Endodermal cell (in vitro differentiated cells): Measurements from ENCODE around the gene FCRLA. TPM values are rescaled to one million over a fixed set of nuclear protein-coding genes. Genes with fewer than 3 reads are reported as not detected.

ENCODE experiments used
- DNase-seq: peaks from one replicate; pipeline ENCODE4 v3.0.0-alpha.2; 2017
- H3K27ac ChIP-seq: 2 replicates; pipeline ENCODE4 v1.5.1; 2013; ENCODE audit warnings: mild to moderate bottlenecking, low read depth, low read length, moderate library complexity
- H3K27me3 ChIP-seq: 2 replicates; pipeline ENCODE4 v1.6.1; 2013; ENCODE audit warnings: mild to moderate bottlenecking, low read length, moderate library complexity; ENCODE audit not compliant: insufficient read depth, control insufficient read depth, poor library complexity, severe bottlenecking
- H3K36me3 ChIP-seq: 2 replicates; pipeline ENCODE4 v1.7.0; 2013; ENCODE audit warnings: mild to moderate bottlenecking, low read length, moderate library complexity; ENCODE audit not compliant: control insufficient read depth, insufficient read depth
- H3K4me1 ChIP-seq: one replicate; pipeline ENCODE4 v1.7.0; 2013; ENCODE audit warnings: low read length; ENCODE audit not compliant: control insufficient read depth, insufficient read depth
- H3K4me3 ChIP-seq: 2 replicates; pipeline ENCODE4 v1.5.1; 2013; ENCODE audit warnings: mild to moderate bottlenecking, low read length, moderate library complexity
- H3K9ac ChIP-seq: 2 replicates; pipeline ENCODE4 v1.6.1; 2013; ENCODE audit warnings: mild to moderate bottlenecking, low read length, moderate library complexity; ENCODE audit not compliant: poor library complexity, severe bottlenecking; ENCODE audit errors: extremely low read depth
- H3K9me3 ChIP-seq: 2 replicates; pipeline ENCODE4 v1.6.1; 2013; ENCODE audit warnings: mild to moderate bottlenecking, low read length, moderate library complexity; ENCODE audit not compliant: control insufficient read depth
- H3K27ac Mint-ChIP-seq: 2 replicates; pipeline ENCODE4 v1.8.0; 2020; ENCODE audit warnings: mixed read lengths
- H3K27me3 Mint-ChIP-seq: 2 replicates; pipeline ENCODE4 v1.8.0; 2021; ENCODE audit warnings: mild to moderate bottlenecking, mixed read lengths; ENCODE audit not compliant: insufficient read depth
- H3K36me3 Mint-ChIP-seq: 2 replicates; pipeline ENCODE4 v1.8.0; 2020; ENCODE audit warnings: low read depth, mixed read lengths
- H3K4me1 Mint-ChIP-seq: 2 replicates; pipeline ENCODE4 v1.8.0; 2020; ENCODE audit warnings: mixed read lengths
- H3K4me3 Mint-ChIP-seq: 2 replicates; pipeline ENCODE4 v1.8.0; 2020; ENCODE audit warnings: mild to moderate bottlenecking, moderate library complexity, mixed read lengths
- H3K9me3 Mint-ChIP-seq: 2 replicates; pipeline ENCODE4 v1.8.0; 2020; ENCODE audit warnings: mild to moderate bottlenecking, mixed read lengths
- WGBS, 2 experiments: methylation state at CpG; one replicate each; pipeline versions ENCODE4 v1.1.5 to v1.1.7; 2013; ENCODE audit warnings: missing lambda C conversion rate in 2 of 2, mixed read lengths in 1 of 2; ENCODE audit not compliant: insufficient coverage in 1 of 2, insufficient read length in 1 of 2; 5-methylcytosine and 5-hydroxymethylcytosine counted together
- total RNA-seq, 2 donors: library from RNA; stranded (reverse); fragmentation: NEBNext Ultra II Directional in 1 of 2; extraction: Animal tissue kit (Norgen Biotek cat#: 25700) in 1 of 2; gene quantifications; 2 replicates in 1 of 2; 3 replicates in 1 of 2; pipeline ENCODE4 v1.2.1, GENCODE V29; 2021
- TF ChIP-seq, protein P1 (sequence below): fragments of 200-600 bp; sonication (generic); conservative IDR thresholded peaks from 2 replicates; pipeline ENCODE4 v1.5.0; 2021; ENCODE audit warnings: antibody characterized with exemption, mild to moderate bottlenecking

FCRLA gene
- total RNA-seq, 2 donors from 2014 or later, result not detected

GRCh38 chr1:161737625-161738024 lies 30.6 kb downstream of the FCRLA start:
- no peak overlapping the region for H3K4me3 ChIP-seq
- WGBS, 2 experiments, result 62% methylated on average over 2 of the region's 2 CpGs; no CpG with 5 or more reads in 1 of the 2 experiments
- H3K9me3 ChIP-seq, result no peaks in the 10 kb centered on the region
- Mint-ChIP-seq H3K27me3 (peaks cover 23% of the 10 kb centered on the region), H3K27ac (no peak overlapping the region), H3K4me3 (no peak overlapping the region), H3K4me1 (peaks cover 21% of the 10 kb centered on the region), H3K36me3 (no peaks in the 10 kb centered on the region), H3K9me3 (no peaks in the 10 kb centered on the region)
- H3K27ac ChIP-seq, result no peak overlapping the region
- peaks cover 12% of the 10 kb centered on the region for H3K27me3 ChIP-seq
- no peaks in the 10 kb centered on the region for H3K36me3 ChIP-seq
- peaks cover 9% of the 10 kb centered on the region for H3K4me1 ChIP-seq
- H3K9ac ChIP-seq, result no peak overlapping the region
- TF ChIP-seq, protein P1, sequence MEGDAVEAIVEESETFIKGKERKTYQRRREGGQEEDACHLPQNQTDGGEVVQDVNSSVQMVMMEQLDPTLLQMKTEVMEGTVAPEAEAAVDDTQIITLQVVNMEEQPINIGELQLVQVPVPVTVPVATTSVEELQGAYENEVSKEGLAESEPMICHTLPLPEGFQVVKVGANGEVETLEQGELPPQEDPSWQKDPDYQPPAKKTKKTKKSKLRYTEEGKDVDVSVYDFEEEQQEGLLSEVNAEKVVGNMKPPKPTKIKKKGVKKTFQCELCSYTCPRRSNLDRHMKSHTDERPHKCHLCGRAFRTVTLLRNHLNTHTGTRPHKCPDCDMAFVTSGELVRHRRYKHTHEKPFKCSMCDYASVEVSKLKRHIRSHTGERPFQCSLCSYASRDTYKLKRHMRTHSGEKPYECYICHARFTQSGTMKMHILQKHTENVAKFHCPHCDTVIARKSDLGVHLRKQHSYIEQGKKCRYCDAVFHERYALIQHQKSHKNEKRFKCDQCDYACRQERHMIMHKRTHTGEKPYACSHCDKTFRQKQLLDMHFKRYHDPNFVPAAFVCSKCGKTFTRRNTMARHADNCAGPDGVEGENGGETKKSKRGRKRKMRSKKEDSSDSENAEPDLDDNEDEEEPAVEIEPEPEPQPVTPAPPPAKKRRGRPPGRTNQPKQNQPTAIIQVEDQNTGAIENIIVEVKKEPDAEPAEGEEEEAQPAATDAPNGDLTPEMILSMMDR, result no peak
- peak; percentile 62 for DNase-seq

DNA sequence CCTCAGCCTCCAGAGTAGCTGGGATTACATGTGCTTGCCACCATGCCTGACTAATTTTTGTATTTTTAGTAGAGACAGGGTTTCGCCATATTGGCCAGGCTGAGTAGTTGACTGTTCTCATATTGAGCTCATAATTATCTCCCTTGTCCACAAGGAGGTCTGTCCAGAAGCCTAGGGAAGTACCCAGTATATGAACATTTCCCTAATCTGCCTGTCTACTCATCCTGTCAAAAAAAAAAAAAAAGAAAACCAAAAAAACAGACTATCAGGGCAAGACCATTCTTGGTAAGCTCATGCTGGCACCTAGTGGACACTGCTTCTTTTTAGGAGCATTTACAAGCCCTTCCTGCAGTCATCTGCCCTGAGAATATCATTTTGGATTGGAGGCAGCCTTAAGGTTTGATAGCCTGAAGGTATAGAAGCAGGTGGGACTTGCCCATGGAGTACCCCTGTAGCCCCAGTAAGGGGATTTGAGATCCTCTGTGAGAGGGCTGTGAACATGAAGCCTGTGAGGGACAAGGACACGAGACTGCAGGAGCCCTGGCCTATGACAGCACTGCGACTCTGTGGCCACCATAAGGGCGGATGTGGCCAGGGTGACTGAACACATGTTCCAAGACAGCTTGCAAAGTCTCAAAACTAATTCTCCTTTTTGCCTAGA lies 31.7 kb downstream of the FCRLA start:
- no peak overlapping the region for H3K9ac ChIP-seq
- 90 to 95% methylated on average over 4 of the region's 4 CpGs for WGBS, 2 experiments
- peak; percentile 70 for DNase-seq
- Mint-ChIP-seq H3K4me3 (no peak overlapping the region), H3K27me3 (peaks cover 14% of the 10 kb centered on the region), H3K27ac (no peak overlapping the region), H3K36me3 (no peaks in the 10 kb centered on the region), H3K9me3 (no peaks in the 10 kb centered on the region), H3K4me1 (peaks cover 17% of the 10 kb centered on the region)
- H3K36me3 ChIP-seq, result no peaks in the 10 kb centered on the region
- TF ChIP-seq, protein P1, result peak; percentile 74
- no peak overlapping the region for H3K4me3 ChIP-seq
- peaks cover 8% of the 10 kb centered on the region for H3K4me1 ChIP-seq
- H3K27ac ChIP-seq, result no peak overlapping the region
- H3K27me3 ChIP-seq, result peaks cover 3% of the 10 kb centered on the region
- no peaks in the 10 kb centered on the region for H3K9me3 ChIP-seq

GRCh38 chr1:161739865-161740566 lies 33.0 kb downstream of the FCRLA start:
- Histone ChIP-seq H3K9me3 (no peaks in the 10 kb centered on the region), H3K4me3 (no peak overlapping the region), H3K36me3 (no peaks in the 10 kb centered on the region), H3K27ac (no peak overlapping the region), H3K9ac (no peak overlapping the region), H3K4me1 (peaks cover 8% of the 10 kb centered on the region), H3K27me3 (no peaks in the 10 kb centered on the region)
- TF ChIP-seq, protein P1, result no peak
- WGBS, 2 experiments, result 87 to 94% methylated on average over 4 to 8 of the region's 8 CpGs
- Mint-ChIP-seq H3K36me3 (no peaks in the 10 kb centered on the region), H3K4me1 (peaks cover 17% of the 10 kb centered on the region), H3K27me3 (peaks cover 8% of the 10 kb centered on the region), H3K27ac (no peak overlapping the region), H3K9me3 (no peaks in the 10 kb centered on the region), H3K4me3 (no peak overlapping the region)
- no peak for DNase-seq
